CD4-positive, alpha-beta T cell (primary cell): ENCODE data around the gene ABTB1. TPM values are rescaled to one million over a fixed set of nuclear protein-coding genes. Genes with fewer than 3 reads are reported as not detected.

Experiments used
- ATAC-seq: fragments of 200-7000 bp; cut with Tn5 transposase; one replicate; pipeline ENCODE4 v1.10.0; 2022; ENCODE audit warnings: mild to moderate bottlenecking; ENCODE audit not compliant: poor library complexity
- CTCF ChIA-PET: fragments of 350-600 bp; sonication (Branson Sonifier 250); formaldehyde crosslinking; loops from one replicate; lab custom pipeline; 2021; ENCODE audit warnings: antibody characterized with exemption, inconsistent platforms; lab: Charles Lee
- POLR2A ChIA-PET: fragments of 350-600 bp; sonication (Branson Sonifier 250); formaldehyde crosslinking; loops from one replicate; lab custom pipeline; 2021; ENCODE audit warnings: antibody characterized with exemption, inconsistent platforms; lab: Charles Lee
- DNase-seq, 14 experiments: peaks; one replicate each; pipeline ENCODE4 v3.0.0-alpha.2; 2013 to 2020; ENCODE audit warnings: mixed read lengths in 2 of 14
- H3K27ac ChIP-seq, 2 donors: one replicate each; pipeline versions ENCODE4 v1.5.1 to v1.7.0; 2013; ENCODE audit warnings: low read length in 2 of 2, low read depth in 1 of 2, mild to moderate bottlenecking in 1 of 2
- H3K27me3 ChIP-seq, 2 experiments: 1 replicate in 1 of 2; 2 replicates in 1 of 2; pipeline versions ENCODE4 v1.6.1 to v1.7.0; 2013; ENCODE audit warnings: low read length in 2 of 2, control low read depth in 1 of 2, mild to moderate bottlenecking in 1 of 2, moderate library complexity in 1 of 2; ENCODE audit not compliant: insufficient read depth in 2 of 2, control insufficient read depth in 1 of 2
- H3K36me3 ChIP-seq: one replicate; pipeline ENCODE4 v1.6.1; 2013; ENCODE audit warnings: low read length, control low read depth; ENCODE audit not compliant: insufficient read depth
- H3K4me1 ChIP-seq: one replicate; pipeline ENCODE4 v1.6.1; 2013; ENCODE audit warnings: low read length, control low read depth; ENCODE audit not compliant: insufficient read depth
- H3K4me3 ChIP-seq: one replicate; pipeline ENCODE4 v1.5.1; 2013; ENCODE audit warnings: mild to moderate bottlenecking, low read length, moderate library complexity
- H3K9me3 ChIP-seq, 2 experiments: 1 replicate in 1 of 2; 2 replicates in 1 of 2; pipeline versions ENCODE4 v1.6.1 to v1.7.0; 2013; ENCODE audit warnings: low read length in 2 of 2, mild to moderate bottlenecking in 2 of 2, control low read depth in 1 of 2, moderate library complexity in 1 of 2; ENCODE audit not compliant: control insufficient read depth in 1 of 2, insufficient read depth in 1 of 2
- H3K27ac Mint-ChIP-seq: one replicate; pipeline ENCODE4 v1.8.0; 2020; ENCODE audit warnings: mixed read lengths
- H3K27me3 Mint-ChIP-seq: one replicate; pipeline ENCODE4 v1.8.0; 2021; ENCODE audit warnings: mixed read lengths
- H3K36me3 Mint-ChIP-seq: one replicate; pipeline ENCODE4 v1.8.0; 2021; ENCODE audit warnings: low read depth, mixed read lengths
- H3K4me1 Mint-ChIP-seq: one replicate; pipeline ENCODE4 v1.8.0; 2021; ENCODE audit warnings: low read depth, mixed read lengths
- H3K4me3 Mint-ChIP-seq: one replicate; pipeline ENCODE4 v1.8.0; 2020; ENCODE audit warnings: mild to moderate bottlenecking, mixed read lengths
- H3K9me3 Mint-ChIP-seq: one replicate; pipeline ENCODE4 v1.8.0; 2020; ENCODE audit warnings: mixed read lengths
- CTCF ChIP-seq: fragments of 200-600 bp; IDR thresholded peaks from one replicate; pipeline ENCODE4 v1.8.0; 2022; ENCODE audit warnings: antibody characterized with exemption, mild to moderate bottlenecking
- intact Hi-C, 2 experiments: fragments of 100-400 bp; cut with DNase I in 1 of 2; cut with micrococcal nuclease in 1 of 2; formaldehyde crosslinking; loops; one replicate each; pipeline versions ENCODE4 v1.15.1 to v1.9.0; 2023 to 2025; cut with DNase I, micrococcal nuclease
- total RNA-seq, 174 experiments: library from RNA in 2 of 174; stranded (reverse) in 2 of 174; gene quantifications; one replicate each; pipeline ENCODE4 v1.2.3 and lab custom pipeline; 2021 to 2026

ABTB1 gene
- total RNA-seq, 2 experiments from 2014 or later, result 116 to 118 TPM

GRCh38 chr3:127646501-127647046, 26.2 kb upstream of the ABTB1 start:
- CTCF ChIA-PET, result interaction anchor here (0.9 kb wide), 1 partner anchor 72 kb away, joined by 4 read pairs; no protein-coding TSS in a partner anchor
- H3K4me3 Mint-ChIP-seq, result no peak overlapping the region
- no peak for ATAC-seq
- H3K36me3 ChIP-seq, result no peaks in the 10 kb centered on the region
- POLR2A ChIA-PET, result no interaction called here
- TF ChIP-seq CTCF, result no peak
- H3K27me3 ChIP-seq, result no peaks in the 10 kb centered on the region
- H3K9me3 Mint-ChIP-seq, result no peaks in the 10 kb centered on the region
- no peaks in the 10 kb centered on the region for H3K27me3 Mint-ChIP-seq
- no peaks in the 10 kb centered on the region for H3K36me3 Mint-ChIP-seq
- no peaks in the 10 kb centered on the region for H3K9me3 ChIP-seq
- no peak overlapping the region for H3K4me3 ChIP-seq
- H3K27ac Mint-ChIP-seq, result no peak overlapping the region
- H3K27ac ChIP-seq, result no peak overlapping the region
- intact Hi-C loops, result no loop called here
- no peaks in the 10 kb centered on the region for H3K4me1 ChIP-seq
- DNase-seq, result no peak
- H3K4me1 Mint-ChIP-seq, result no peaks in the 10 kb centered on the region

DNA sequence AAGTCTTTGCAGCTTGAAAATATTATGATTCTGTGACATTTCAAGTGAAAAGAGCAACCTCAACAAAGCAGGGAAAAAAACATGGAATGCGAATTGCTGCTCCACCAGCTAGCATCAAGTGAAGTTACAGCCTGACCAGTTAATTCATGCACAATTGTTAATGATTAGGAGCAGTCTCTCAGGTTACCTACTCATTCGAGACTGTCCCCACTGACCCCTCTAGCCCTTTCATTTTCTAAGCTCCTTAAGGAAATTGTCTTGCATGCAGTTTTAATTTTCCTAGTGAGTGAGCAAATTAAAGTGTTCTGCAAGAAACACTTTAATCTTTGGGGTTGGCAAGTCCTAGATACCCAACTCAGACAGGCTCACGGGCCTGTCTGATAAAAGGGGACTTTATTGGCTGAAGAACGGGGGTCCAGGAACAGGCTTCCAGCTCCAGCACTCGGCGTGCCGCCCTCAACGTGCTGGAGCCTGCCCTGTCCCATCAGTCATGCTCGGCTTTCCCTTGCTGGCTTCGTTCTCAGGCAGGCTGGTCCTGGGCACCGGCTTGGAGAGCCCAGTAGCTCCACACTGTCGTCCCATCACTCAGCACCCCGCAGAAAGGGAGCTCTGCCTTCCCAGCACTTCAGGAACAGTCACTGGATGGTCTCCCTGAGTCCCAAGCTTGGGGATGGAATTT, 25.4 kb upstream of the ABTB1 start:
- no peaks in the 10 kb centered on the region for H3K9me3 ChIP-seq
- ChIA-PET POLR2A (no interaction called here), CTCF (interaction anchor here (0.9 kb wide), 1 partner anchor 72 kb away, joined by 4 read pairs; no protein-coding TSS in a partner anchor)
- no peaks in the 10 kb centered on the region for H3K27me3 Mint-ChIP-seq
- DNase-seq (no peak), ATAC-seq (no peak)
- no peak overlapping the region for H3K27ac Mint-ChIP-seq
- no peaks in the 10 kb centered on the region for H3K4me1 Mint-ChIP-seq
- H3K36me3 Mint-ChIP-seq, result no peaks in the 10 kb centered on the region
- no peaks in the 10 kb centered on the region for H3K36me3 ChIP-seq
- H3K9me3 Mint-ChIP-seq, result no peaks in the 10 kb centered on the region
- H3K4me3 Mint-ChIP-seq, result no peak overlapping the region
- TF ChIP-seq CTCF, result no peak
- no peaks in the 10 kb centered on the region for H3K27me3 ChIP-seq
- H3K4me1 ChIP-seq, result peaks cover 3% of the 10 kb centered on the region
- intact Hi-C loops, result no loop called here
- no peak overlapping the region for H3K27ac ChIP-seq
- no peak overlapping the region for H3K4me3 ChIP-seq

GRCh38 chr3:127647845-127648204, 24.9 kb upstream of the ABTB1 start:
- no peak for TF ChIP-seq CTCF
- no peaks in the 10 kb centered on the region for H3K9me3 Mint-ChIP-seq
- H3K36me3 ChIP-seq, result no peaks in the 10 kb centered on the region
- no peak overlapping the region for H3K4me3 ChIP-seq
- ChIA-PET CTCF (interaction anchor here (0.9 kb wide), 1 partner anchor 73 kb away, joined by 4 read pairs; no protein-coding TSS in a partner anchor), POLR2A (no interaction called here)
- DNase-seq, result no peak
- intact Hi-C loops, result no loop called here
- H3K4me1 Mint-ChIP-seq, result no peaks in the 10 kb centered on the region
- no peaks in the 10 kb centered on the region for H3K36me3 Mint-ChIP-seq
- no peaks in the 10 kb centered on the region for H3K27me3 Mint-ChIP-seq
- H3K9me3 ChIP-seq, result no peaks in the 10 kb centered on the region
- H3K4me3 Mint-ChIP-seq, result no peak overlapping the region
- ATAC-seq, result no peak
- no peak overlapping the region for H3K27ac ChIP-seq
- H3K4me1 ChIP-seq, result peaks cover 4% of the 10 kb centered on the region
- H3K27ac Mint-ChIP-seq, result no peak overlapping the region
- no peaks in the 10 kb centered on the region for H3K27me3 ChIP-seq
